IPS-20b (cell line): ENCODE data around the gene SLX4.

Experiments
- H3K27ac ChIP-seq: one replicate; pipeline ENCODE4 v1.5.1; 2013; ENCODE audit warnings: low read length
- H3K27me3 ChIP-seq: 2 replicates; pipeline ENCODE4 v1.6.1; 2013; ENCODE audit warnings: mild to moderate bottlenecking, low read length, inconsistent platforms; ENCODE audit not compliant: insufficient read depth
- H3K36me3 ChIP-seq: 2 replicates; pipeline ENCODE4 v1.6.1; 2013; ENCODE audit warnings: low read depth, mild to moderate bottlenecking, inconsistent platforms, low read length, moderate library complexity; ENCODE audit not compliant: insufficient read depth
- H3K4me1 ChIP-seq: 2 replicates; pipeline ENCODE4 v1.6.1; 2013; ENCODE audit warnings: mild to moderate bottlenecking, control low read depth, inconsistent platforms, low read length, moderate library complexity; ENCODE audit not compliant: insufficient read depth
- H3K4me3 ChIP-seq: 2 replicates; pipeline ENCODE4 v1.5.1; 2013; ENCODE audit warnings: mild to moderate bottlenecking, low read length, inconsistent platforms
- H3K9ac ChIP-seq: 2 replicates; pipeline ENCODE4 v1.6.1; 2013; ENCODE audit warnings: low read depth, mild to moderate bottlenecking, inconsistent platforms, low read length, moderate library complexity
- H3K9me3 ChIP-seq: 2 replicates; pipeline ENCODE4 v1.6.1; 2013; ENCODE audit warnings: mild to moderate bottlenecking, low read depth, low read length, inconsistent platforms; ENCODE audit not compliant: insufficient read depth

Gene SLX4

DNA sequence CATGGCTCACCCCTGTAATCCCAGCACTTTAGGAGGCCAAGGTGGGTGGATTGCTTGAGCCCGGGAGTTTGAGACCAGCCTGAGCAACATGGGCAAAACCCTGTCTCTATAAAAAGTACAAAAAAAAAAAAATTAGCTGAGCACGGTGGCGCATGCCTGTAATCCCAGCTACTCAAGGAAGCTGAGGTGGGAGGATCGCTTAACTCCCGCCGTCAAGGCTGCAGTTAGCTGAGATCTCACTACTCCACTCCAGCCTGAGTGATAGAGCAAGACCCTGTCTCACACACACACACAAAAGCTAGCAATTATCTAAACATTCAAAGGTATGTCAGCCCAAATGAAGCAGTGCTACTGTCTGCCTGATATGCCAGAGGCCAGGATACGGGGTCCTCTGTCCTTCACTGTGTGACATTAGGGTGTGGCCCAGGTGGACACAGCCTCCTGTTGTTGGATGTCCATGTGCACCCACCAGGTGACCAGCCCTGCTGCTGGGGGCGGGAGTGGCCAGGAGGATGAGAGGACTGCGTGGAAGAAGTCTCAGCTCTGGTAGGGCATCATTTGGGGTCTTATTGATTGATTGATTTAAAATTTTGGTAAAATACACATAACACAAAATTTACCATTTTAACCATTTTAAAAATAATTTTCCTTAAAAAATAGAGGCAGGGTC, 38.1 kb downstream of the SLX4 start:
- Histone ChIP-seq H3K36me3 (no peaks in the 10 kb centered on the region), H3K4me1 (no peaks in the 10 kb centered on the region), H3K9me3 (peaks cover 4% of the 10 kb centered on the region; the same call in 1 of the 2 replicates), H3K9ac (no peak overlapping the region), H3K27me3 (no peaks in the 10 kb centered on the region), H3K27ac (no peak overlapping the region), H3K4me3 (no peak overlapping the region)

DNA sequence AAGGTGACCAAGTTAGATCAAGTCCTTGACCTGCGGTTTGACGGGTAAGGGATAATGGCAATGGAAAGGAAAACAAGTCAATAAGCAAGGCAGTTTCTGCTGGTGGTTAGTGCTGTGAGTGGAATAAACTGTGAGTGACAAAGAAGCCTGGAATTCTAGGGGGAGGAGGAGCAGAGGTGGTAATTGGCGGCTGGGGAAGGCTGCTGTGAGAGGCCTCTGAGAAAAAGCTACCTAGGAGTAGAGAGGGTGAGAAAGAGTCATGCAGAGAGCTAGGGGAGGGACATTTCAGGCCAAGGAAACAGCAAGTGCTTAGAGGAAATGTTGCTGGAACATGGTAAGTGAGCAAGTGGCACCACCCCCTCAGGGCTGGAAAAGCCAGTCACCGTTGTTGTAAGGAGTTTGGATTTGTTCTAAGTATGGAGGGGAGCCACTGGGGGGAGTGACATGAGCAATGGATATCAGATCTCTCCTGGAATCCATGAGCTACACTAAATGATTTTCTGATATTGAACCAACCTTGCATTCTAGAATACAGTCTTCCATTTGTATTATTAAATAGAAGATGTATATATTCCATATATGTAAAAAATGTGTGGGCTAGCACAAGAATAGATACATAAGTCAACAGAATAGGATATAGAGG, 40.9 kb downstream of the SLX4 start:
- Histone ChIP-seq H3K9ac (no peak overlapping the region), H3K36me3 (no peaks in the 10 kb centered on the region), H3K27ac (no peak overlapping the region), H3K27me3 (no peaks in the 10 kb centered on the region), H3K9me3 (peaks cover 4% of the 10 kb centered on the region; the same call in 1 of the 2 replicates), H3K4me3 (no peak overlapping the region), H3K4me1 (no peaks in the 10 kb centered on the region)

DNA sequence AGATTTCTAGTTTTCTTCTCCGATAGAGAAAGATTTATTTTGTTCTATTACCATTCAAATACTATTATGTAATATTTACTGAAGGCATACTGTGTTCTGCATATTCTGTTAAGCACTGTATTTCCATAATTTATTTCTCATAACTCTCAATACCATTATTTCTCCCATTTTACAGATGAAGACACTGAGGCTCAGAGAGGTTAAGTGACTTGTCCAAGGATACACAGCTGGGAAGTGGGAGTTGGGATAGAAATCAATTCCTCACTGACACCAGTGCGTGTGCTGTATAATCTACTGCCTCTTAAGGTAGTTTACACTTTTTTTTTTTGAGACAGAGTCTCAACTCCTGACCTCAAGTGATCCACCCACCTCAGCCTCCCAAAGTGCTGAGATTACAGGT, 41.6 kb downstream of the SLX4 start:
- Histone ChIP-seq H3K27ac (no peak overlapping the region), H3K27me3 (no peaks in the 10 kb centered on the region), H3K9ac (no peak overlapping the region), H3K36me3 (no peaks in the 10 kb centered on the region), H3K4me3 (no peak overlapping the region), H3K9me3 (peaks cover 4% of the 10 kb centered on the region; the same call in 1 of the 2 replicates), H3K4me1 (no peaks in the 10 kb centered on the region)

DNA sequence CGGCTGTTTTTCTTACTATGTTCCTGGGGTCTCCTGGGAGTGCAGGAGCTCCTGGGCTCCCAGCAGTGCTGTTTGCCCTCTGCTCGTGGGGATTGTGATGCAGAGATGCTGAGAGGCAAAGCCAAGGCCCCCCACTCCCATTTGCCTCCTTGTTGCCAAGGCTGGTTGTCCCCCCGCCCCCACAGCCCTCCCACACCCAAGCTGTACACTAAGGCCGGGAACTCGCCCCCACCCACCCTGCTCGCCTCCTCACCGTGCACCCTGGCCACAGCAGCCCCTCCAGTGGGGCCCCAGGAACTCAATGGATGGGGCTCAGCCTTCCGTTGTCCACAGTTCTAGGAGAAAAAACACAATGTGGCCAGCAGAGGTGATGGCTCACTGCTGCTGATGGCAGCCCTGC, 44.4 kb downstream of the SLX4 start:
- H3K27me3 ChIP-seq, result no peaks in the 10 kb centered on the region
- H3K4me3 ChIP-seq, result no peak overlapping the region
- no peak overlapping the region for H3K9ac ChIP-seq
- H3K36me3 ChIP-seq, result no peaks in the 10 kb centered on the region
- H3K4me1 ChIP-seq, result no peaks in the 10 kb centered on the region
- H3K27ac ChIP-seq, result no peak overlapping the region
- peaks cover 4% of the 10 kb centered on the region; the same call in 1 of the 2 replicates for H3K9me3 ChIP-seq

- no peaks in the 10 kb centered on the region for H3K36me3 ChIP-seq
- no peak overlapping the region for H3K27ac ChIP-seq
Observed at GRCh38 chr16:3564889-3565141, 46.6 kb downstream of the SLX4 start.

DNA sequence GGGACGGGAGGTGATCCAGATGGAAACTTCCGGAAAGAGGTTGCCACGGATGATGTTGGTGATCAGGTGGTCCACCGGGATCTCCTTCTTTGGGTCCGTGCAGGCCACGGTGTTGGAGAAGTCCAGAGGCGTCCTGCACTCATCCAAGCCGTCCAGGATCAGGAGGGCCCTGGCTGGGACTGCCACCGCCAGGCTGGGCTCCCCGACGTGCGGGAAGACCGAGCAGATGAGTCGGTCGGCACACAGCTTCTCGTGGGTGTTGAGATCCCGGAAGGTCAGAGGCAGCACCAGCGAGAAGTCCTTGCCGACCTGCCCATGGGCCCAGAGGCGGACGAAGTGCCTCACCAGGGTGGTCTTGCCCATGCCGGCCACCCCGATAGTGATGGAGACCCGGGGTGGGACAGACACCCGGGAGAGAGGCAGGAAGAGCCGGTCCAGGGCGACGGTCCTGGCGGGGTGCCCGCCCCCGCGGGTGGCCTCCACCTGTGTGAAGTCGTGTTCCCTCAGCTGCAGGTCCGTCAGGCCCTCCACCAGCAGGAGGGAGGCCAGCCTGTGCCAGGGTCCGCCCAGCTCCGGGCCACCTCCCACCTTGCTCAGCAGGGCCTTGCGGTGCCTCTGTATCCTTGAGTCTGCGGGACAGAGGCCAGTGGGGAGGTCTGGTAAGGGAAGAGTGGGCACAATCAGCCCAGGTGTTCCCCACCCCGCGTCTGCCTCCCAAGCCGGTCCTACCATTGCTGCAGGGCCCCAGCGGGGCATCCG, 47.1 kb downstream of the SLX4 start:
- H3K4me1 ChIP-seq, result no peaks in the 10 kb centered on the region
- H3K27me3 ChIP-seq, result no peaks in the 10 kb centered on the region
- no peak overlapping the region for H3K9ac ChIP-seq
- no peaks in the 10 kb centered on the region for H3K36me3 ChIP-seq
- no peaks in the 10 kb centered on the region for H3K9me3 ChIP-seq
- H3K4me3 ChIP-seq, result no peak overlapping the region
- H3K27ac ChIP-seq, result no peak overlapping the region

More at GRCh38 chr16:3564889-3565141, 46.6 kb downstream of the SLX4 start:
- Histone ChIP-seq H3K9me3 (no peaks in the 10 kb centered on the region), H3K4me3 (no peak overlapping the region), H3K4me1 (no peaks in the 10 kb centered on the region), H3K9ac (no peak overlapping the region), H3K27me3 (no peaks in the 10 kb centered on the region)

GRCh38 chr16:3562914-3563480, 48.4 kb downstream of the SLX4 start:
- Histone ChIP-seq H3K4me1 (no peaks in the 10 kb centered on the region), H3K27me3 (no peaks in the 10 kb centered on the region), H3K9ac (no peak overlapping the region), H3K27ac (no peak overlapping the region), H3K36me3 (no peaks in the 10 kb centered on the region), H3K4me3 (no peak overlapping the region), H3K9me3 (no peaks in the 10 kb centered on the region)

GRCh38 chr16:3561626-3562025, 49.8 kb downstream of the SLX4 start:
- H3K4me1 ChIP-seq, result no peaks in the 10 kb centered on the region

DNA sequence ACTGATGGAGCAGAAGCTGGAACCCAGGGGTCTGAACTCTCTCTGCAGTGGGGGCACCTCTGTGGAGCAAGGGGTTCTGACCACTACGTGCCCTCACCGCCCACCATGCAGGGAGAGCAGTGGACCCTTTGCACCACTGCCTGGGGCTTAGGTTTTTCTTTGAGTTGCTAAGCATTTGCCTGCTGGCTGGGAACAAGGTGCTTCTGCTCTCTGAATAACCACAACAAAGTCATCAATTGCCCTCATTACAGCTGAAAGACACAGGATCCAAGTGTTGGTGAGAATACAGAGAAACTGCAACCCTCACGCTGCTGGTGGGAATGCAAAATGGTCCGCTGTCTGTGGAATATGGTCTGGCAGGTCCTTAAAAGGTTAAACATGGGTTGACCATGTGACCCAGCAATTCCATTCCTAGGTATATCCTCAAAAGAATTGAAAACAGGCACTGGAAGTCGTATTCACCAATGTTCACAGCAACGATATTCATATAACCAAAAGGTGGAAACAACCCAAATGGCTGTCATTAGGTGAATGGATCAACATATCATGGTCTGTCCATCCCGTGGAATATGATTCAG, 57.0 kb downstream of the SLX4 start:
- Histone ChIP-seq H3K9me3 (no peaks in the 10 kb centered on the region), H3K9ac (no peak overlapping the region; the same call in 1 of the 2 replicates), H3K4me3 (no peak overlapping the region), H3K36me3 (no peaks in the 10 kb centered on the region), H3K27me3 (peaks cover 35% of the 10 kb centered on the region; the same call in 1 of the 2 replicates), H3K4me1 (peaks cover 9% of the 10 kb centered on the region; the same call in 1 of the 2 replicates), H3K27ac (no peak overlapping the region)

More at GRCh38 chr16:3561626-3562025, 49.8 kb downstream of the SLX4 start:
- Histone ChIP-seq H3K27me3 (peaks cover under 1% of the 10 kb centered on the region; the same call in 1 of the 2 replicates), H3K4me3 (no peak overlapping the region), H3K9ac (no peak overlapping the region), H3K27ac (no peak overlapping the region), H3K36me3 (no peaks in the 10 kb centered on the region), H3K9me3 (no peaks in the 10 kb centered on the region)

GRCh38 chr16:3553138-3553923, 58.1 kb downstream of the SLX4 start:
- Histone ChIP-seq H3K27ac (no peak overlapping the region), H3K9me3 (no peaks in the 10 kb centered on the region), H3K4me1 (peaks cover 9% of the 10 kb centered on the region; the same call in 1 of the 2 replicates), H3K27me3 (peaks cover 38% of the 10 kb centered on the region; the same call in 1 of the 2 replicates), H3K9ac (peak overlapping the region; percentile 33; the same call in 1 of the 2 replicates), H3K36me3 (no peaks in the 10 kb centered on the region), H3K4me3 (peak overlapping the region; percentile 63; the same call in 1 of the 2 replicates)
